HFF-Myc (cell line): ENCODE results near the gene HDAC8.
"Not testable (repeated sequence)": the region's sequence is repeated elsewhere in the genome, so short reads cannot be mapped to it uniquely, and the experiment has no call there.

Source experiments
- DNase-seq: peaks from one replicate; pipeline ENCODE4 v3.0.0-alpha.2; 2011; ENCODE audit warnings: low read depth; ENCODE audit errors: extremely low read depth
- H3K4me3 ChIP-seq: replicated peaks from 2 replicates; pipeline ENCODE4 v1.5.1; 2011; ENCODE audit warnings: low read depth, mild to moderate bottlenecking, control low read depth, low read length
- CTCF ChIP-seq: IDR thresholded peaks from 2 replicates; pipeline ENCODE4 v1.5.1; 2012; ENCODE audit warnings: mild to moderate bottlenecking, low read depth, low read length, control low read depth; ENCODE audit errors: missing control alignments

HDAC8 gene

GRCh38 chrX:72461766-72462165, 110.9 kb downstream of the HDAC8 start:
- no peak for DNase-seq
- no peak overlapping the region for H3K4me3 ChIP-seq
- no peak for TF ChIP-seq CTCF

GRCh38 chrX:72461288-72461687, 111.4 kb downstream of the HDAC8 start:
- no peak overlapping the region for H3K4me3 ChIP-seq
- no peak for TF ChIP-seq CTCF
- DNase-seq, result no peak

- no peak for TF ChIP-seq CTCF
- DNase-seq, result no peak
- no peak overlapping the region for H3K4me3 ChIP-seq
Measured at GRCh38 chrX:72460715-72461114, 111.9 kb downstream of the HDAC8 start.

GRCh38 chrX:72449034-72449433, 123.6 kb downstream of the HDAC8 start:
- H3K4me3 ChIP-seq, result not testable (repeated sequence)

DNA sequence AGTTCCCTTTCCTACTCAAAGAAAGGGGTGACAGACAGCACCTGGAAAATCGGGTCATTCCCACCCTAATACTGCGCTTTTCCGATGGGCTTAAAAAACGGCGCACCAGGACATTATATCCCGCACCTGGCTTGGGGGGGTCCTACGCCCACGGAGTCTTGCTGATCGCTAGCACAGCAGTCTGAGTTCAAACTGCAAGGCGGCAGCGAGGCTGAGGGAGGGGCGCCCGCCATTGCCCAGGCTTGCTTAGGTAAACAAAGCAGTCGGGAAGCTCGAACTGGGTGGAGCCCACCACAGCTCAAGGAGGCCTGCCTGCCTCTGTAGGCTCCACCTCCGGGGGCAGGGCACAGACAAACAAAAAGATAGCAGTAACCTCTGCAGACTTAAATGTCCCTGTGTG, 131.9 kb downstream of the HDAC8 start:
- H3K4me3 ChIP-seq, DNase-seq: not testable (repeated sequence)

More at GRCh38 chrX:72449034-72449433, 123.6 kb downstream of the HDAC8 start:
- DNase-seq, result not testable (repeated sequence)

- no peak overlapping the region for H3K4me3 ChIP-seq
- no peak for DNase-seq
- no peak for TF ChIP-seq CTCF
Measured at GRCh38 chrX:72436010-72436409, 136.6 kb downstream of the HDAC8 start.

DNA sequence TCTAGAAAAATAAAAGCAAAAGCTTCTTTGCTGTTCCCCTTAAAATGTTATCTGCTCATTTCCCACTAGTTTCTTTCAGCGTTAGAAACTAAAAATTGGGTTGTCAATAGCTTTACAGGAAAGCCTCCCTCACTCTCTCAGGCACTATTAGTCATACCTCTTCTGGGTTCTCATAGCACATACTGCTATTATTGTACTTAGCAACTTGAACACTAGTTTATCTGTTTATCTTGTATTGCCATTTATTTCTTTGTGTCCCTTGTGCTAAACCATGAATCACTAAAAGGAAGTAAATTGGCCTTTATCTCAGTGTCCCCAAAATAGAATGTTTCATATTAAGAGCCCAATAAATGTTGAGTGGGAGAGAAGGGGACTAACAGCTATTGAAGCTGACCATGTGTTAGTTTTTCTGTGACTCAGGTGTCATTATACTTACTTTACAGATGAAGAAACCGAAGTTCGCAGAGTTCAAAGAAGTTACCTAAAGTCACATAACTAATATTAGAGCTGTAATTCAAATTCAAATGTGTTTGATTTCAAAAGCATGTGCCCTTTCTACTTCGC, 142.2 kb downstream of the HDAC8 start:
- no peak for TF ChIP-seq CTCF
- H3K4me3 ChIP-seq, result no peak overlapping the region
- DNase-seq, result no peak

- H3K4me3 ChIP-seq, result no peak overlapping the region
- TF ChIP-seq CTCF, result no peak
- no peak for DNase-seq
Measured at GRCh38 chrX:72421797-72422196, 150.8 kb downstream of the HDAC8 start.
